GM12878 (cell line): ENCODE data around the gene MTRF1. TPM values are rescaled to one million over a fixed set of nuclear protein-coding genes. Genes with fewer than 3 reads are reported as not detected.

ENCODE experiments used
- ATAC-seq: fragments of 200-7000 bp; cut with Tn5 transposase; 3 replicates; pipeline ENCODE4 v1.9.1; 2020; ENCODE audit warnings: mild to moderate bottlenecking, moderate library complexity
- BruUV-seq: library from RNA; stranded (reverse); fragments of 400-500 nt; replicated peaks from 2 replicates; lab custom pipeline; 2021; lab: Mats Ljungman, UMichigan
- CTCF ChIA-PET: fragments of 300-600 bp; sonication (Branson Sonifier 250); formaldehyde crosslinking; extraction: SDS; loops from one replicate; lab custom pipeline; 2021; ENCODE audit warnings: inconsistent platforms; lab: Yijun Ruan, JAX
- POLR2A ChIA-PET: fragments of 350-600 bp; formaldehyde crosslinking; extraction: SDS; loops from one replicate; lab custom pipeline; 2021; ENCODE audit warnings: inconsistent platforms; lab: Charles Lee
- RAD21 ChIA-PET: fragments of 300-600 bp; sonication (Branson Sonifier 250); formaldehyde crosslinking; loops from one replicate; lab custom pipeline; 2023; ENCODE audit warnings: antibody characterized with exemption; ENCODE audit not compliant: unreplicated experiment; lab: Charles Lee
- SMC1A ChIA-PET: fragments of 300-600 bp; sonication (Branson Sonifier 250); formaldehyde crosslinking; loops from one replicate; lab custom pipeline; 2023; ENCODE audit not compliant: unreplicated experiment, uncharacterized antibody; lab: Charles Lee
- DNase-seq: peaks from one replicate; pipeline ENCODE4 v3.0.0-alpha.2; 2011; ENCODE audit warnings: low read depth, low spot score
- FAIRE-seq: peaks from 3 replicates; lab custom pipeline; 2011; peaks lifted over from hg19 to GRCh38; lab: Jason Lieb, UNC
- H2AFZ ChIP-seq: 2 replicates; pipeline ENCODE4 v1.6.0; 2011; ENCODE audit warnings: low read depth, low read length, control low read depth; ENCODE audit not compliant: control insufficient read depth
- H3K27ac ChIP-seq: 2 replicates; pipeline ENCODE4 v1.5.1; 2011; ENCODE audit warnings: control low read depth; ENCODE audit not compliant: control insufficient read depth, insufficient read depth
- H3K27me3 ChIP-seq, 2 experiments: replicated peaks in 1 of 2; 2 replicates each; pipeline versions ENCODE4 v1.6.0 to v1.6.1; 2011; ENCODE audit warnings: low read length in 1 of 2; ENCODE audit not compliant: control insufficient read depth in 2 of 2, insufficient read depth in 2 of 2
- H3K36me3 ChIP-seq, 2 experiments: 2 replicates each; pipeline ENCODE4 v1.5.1; 2011; ENCODE audit warnings: low read length in 1 of 2; ENCODE audit not compliant: control insufficient read depth in 2 of 2, insufficient read depth in 2 of 2
- H3K4me1 ChIP-seq: 2 replicates; pipeline ENCODE4 v1.6.1; 2011; ENCODE audit warnings: mild to moderate bottlenecking, low read length, moderate library complexity, mixed read lengths; ENCODE audit not compliant: control insufficient read depth, insufficient read depth
- H3K4me2 ChIP-seq: 2 replicates; pipeline ENCODE4 v1.6.0; 2011; ENCODE audit warnings: control low read depth; ENCODE audit not compliant: control insufficient read depth, insufficient read depth
- H3K4me3 ChIP-seq: fragments of 200-600 bp; sonication (generic); 2 replicates; pipeline ENCODE4 v1.5.1; 2016
- H3K79me2 ChIP-seq: 2 replicates; pipeline ENCODE4 v1.6.0; 2011; ENCODE audit warnings: low read length; ENCODE audit not compliant: control insufficient read depth, insufficient read depth
- H3K9ac ChIP-seq: 2 replicates; pipeline ENCODE4 v1.8.0; 2011; ENCODE audit warnings: low read length, control low read depth, mixed read lengths; ENCODE audit not compliant: control insufficient read depth, insufficient read depth
- H3K9me3 ChIP-seq: replicated peaks from 3 replicates; pipeline ENCODE4 v1.5.1; 2011; ENCODE audit warnings: mild to moderate bottlenecking, low read length; ENCODE audit not compliant: control insufficient read depth, insufficient read depth
- H4K20me1 ChIP-seq: 2 replicates; pipeline ENCODE4 v1.6.0; 2011; ENCODE audit not compliant: control insufficient read depth, insufficient read depth
- ATF7 ChIP-seq: fragments of 450-650 bp; IDR thresholded peaks from 2 replicates; pipeline ENCODE4 v1.6.1; 2016; ENCODE audit warnings: low read depth, mild to moderate bottlenecking
- PKNOX1 ChIP-seq: fragments of 450-650 bp; IDR thresholded peaks from 2 replicates; pipeline ENCODE4 v1.6.1; 2016; ENCODE audit warnings: mild to moderate bottlenecking
- ZBTB4 ChIP-seq: fragments of 450-650 bp; formaldehyde crosslinking; IDR thresholded peaks from 2 replicates; pipeline ENCODE4 v1.4.0; 2022; ENCODE audit warnings: mild to moderate bottlenecking, moderate library complexity
- in situ Hi-C: fragments of 300-500 bp; cut with MboI; formaldehyde crosslinking; loops from 9 replicates; pipeline ENCODE4 v1.14.3; 2018; ENCODE audit warnings: mixed read lengths
- intact Hi-C: fragments of 100-400 bp; cut with micrococcal nuclease; formaldehyde crosslinking; loops from one replicate; pipeline ENCODE4 v1.14.2; 2022; ENCODE audit not compliant: unreplicated experiment
- polyA plus RNA-seq, 11 experiments: library from polyadenylated mRNA; depleted of rRNA in 4 of 11; unstranded in 6 of 11; stranded (reverse) in 5 of 11; fragments of >200 nt; fragmentation: Nextera tagmentation in 4 of 11; fragmentation: Illumina TruSeq in 1 of 11; extraction: Ambion mirVana in 4 of 11; extraction: Trizol in 1 of 11; gene quantifications; 1 replicate in 1 of 11; 2 replicates in 10 of 11; pipeline versions ENCODE4 v1.2.1 to v1.2.3, GENCODE V29; 2011 to 2016; ENCODE audit warnings: inconsistent platforms in 2 of 11, missing spikeins in 2 of 11, low read depth in 1 of 11
- total RNA-seq, 4 experiments: library from RNA; depleted of rRNA in 3 of 4; stranded (reverse); fragments of >200 nt in 3 of 4; fragmentation: Illumina TruSeq in 1 of 4; extraction: Trizol in 1 of 4; gene quantifications; 2 replicates each; pipeline versions ENCODE4 v1.2.1 to v1.2.3, GENCODE V29; 2013 to 2021

Gene MTRF1
- total and polyA plus RNA-seq, 10 of the 15 experiments (the other 5 are each of a cell fraction or from before 2014, with no cell fraction given) = 12.1 to 33.7 (median 20.6) TPM

GRCh38 chr13:41257535-41257934 lies 5.8 kb downstream of the MTRF1 start:
- FAIRE-seq = no peak

More at GRCh38 chr13:41257535-41257934, 5.8 kb downstream of the MTRF1 start:
- ChIA-PET CTCF (interaction anchor here (0.7 kb wide), 1 partner anchor 1012 kb away, joined by 3 read pairs; no protein-coding TSS in a partner anchor), RAD21 (no interaction called here), POLR2A (no interaction called here)
- BruUV-seq = no TSS peak
- H3K36me3 ChIP-seq = peaks cover 0 to 5% of the 10 kb centered on the region in 2 experiments; a peak in 2 of 4 replicates
- no peak for DNase-seq
- TF ChIP-seq PKNOX1 (no peak), ZBTB4 (CRISPR knock-in tag) (no peak), ATF7 (no peak)
- TF ChIP-seq, all 136 proteins: peak for 0
- Histone ChIP-seq H4K20me1 (no peaks in the 10 kb centered on the region), H3K9me3 (no peaks in the 10 kb centered on the region), H2AFZ (no peak overlapping the region), H3K9ac (no peak overlapping the region), H3K79me2 (peaks cover 2% of the 10 kb centered on the region; the same call in 1 of the 2 replicates), H3K4me1 (no peaks in the 10 kb centered on the region), H3K27ac (no peak overlapping the region), H3K27me3 (no peaks in the 10 kb centered on the region), H3K4me3 (no peak overlapping the region), H3K4me2 (no peak overlapping the region)
- no peak for ATAC-seq
- SMC1A ChIA-PET = interaction anchor here (0.8 to 1.2 kb wide), 2 partner anchors 13 to 26 kb away, joined by 3 to 4 read pairs; no protein-coding TSS in a partner anchor
- in situ Hi-C loops (no loop called here), intact Hi-C loops (no loop called here)
